Subcutaneous abdominal adipose tissue (tissue), 5 donors: ENCODE measurements around the gene MTUS2.

Source experiments
- H3K27ac ChIP-seq: one replicate; pipeline ENCODE4 v1.7.0; 2013; ENCODE audit warnings: low read depth, mild to moderate bottlenecking, inconsistent platforms, low read length, moderate library complexity
- H3K27me3 ChIP-seq, 5 donors: one replicate each; pipeline ENCODE4 v1.7.0; 2013; ENCODE audit warnings: low read length in 5 of 5, inconsistent platforms in 1 of 5; ENCODE audit not compliant: control insufficient read depth in 5 of 5, insufficient read depth in 4 of 5
- H3K36me3 ChIP-seq, 5 donors: one replicate each; pipeline ENCODE4 v1.7.0; 2013; ENCODE audit warnings: low read length in 5 of 5; ENCODE audit not compliant: control insufficient read depth in 5 of 5, insufficient read depth in 5 of 5
- H3K4me1 ChIP-seq, 5 donors: one replicate each; pipeline ENCODE4 v1.7.0; 2013; ENCODE audit warnings: low read length in 5 of 5, mild to moderate bottlenecking in 3 of 5, moderate library complexity in 1 of 5; ENCODE audit not compliant: control insufficient read depth in 5 of 5, insufficient read depth in 5 of 5
- H3K4me3 ChIP-seq, 5 donors: one replicate each; pipeline ENCODE4 v1.7.0; 2013; ENCODE audit warnings: low read length in 5 of 5, low read depth in 1 of 5
- H3K9ac ChIP-seq, 5 donors: one replicate each; pipeline ENCODE4 v1.7.0; 2013; ENCODE audit warnings: low read length in 5 of 5, mild to moderate bottlenecking in 4 of 5, moderate library complexity in 3 of 5
- H3K9me3 ChIP-seq, 5 donors: one replicate each; pipeline ENCODE4 v1.7.0; 2013; ENCODE audit warnings: low read length in 5 of 5; ENCODE audit not compliant: control insufficient read depth in 5 of 5
- donor health status: healthy.
- donor health status: healthy.
- donor health status: healthy.
- donor health status: healthy.
- donor health status: healthy.

MTUS2 gene

DNA sequence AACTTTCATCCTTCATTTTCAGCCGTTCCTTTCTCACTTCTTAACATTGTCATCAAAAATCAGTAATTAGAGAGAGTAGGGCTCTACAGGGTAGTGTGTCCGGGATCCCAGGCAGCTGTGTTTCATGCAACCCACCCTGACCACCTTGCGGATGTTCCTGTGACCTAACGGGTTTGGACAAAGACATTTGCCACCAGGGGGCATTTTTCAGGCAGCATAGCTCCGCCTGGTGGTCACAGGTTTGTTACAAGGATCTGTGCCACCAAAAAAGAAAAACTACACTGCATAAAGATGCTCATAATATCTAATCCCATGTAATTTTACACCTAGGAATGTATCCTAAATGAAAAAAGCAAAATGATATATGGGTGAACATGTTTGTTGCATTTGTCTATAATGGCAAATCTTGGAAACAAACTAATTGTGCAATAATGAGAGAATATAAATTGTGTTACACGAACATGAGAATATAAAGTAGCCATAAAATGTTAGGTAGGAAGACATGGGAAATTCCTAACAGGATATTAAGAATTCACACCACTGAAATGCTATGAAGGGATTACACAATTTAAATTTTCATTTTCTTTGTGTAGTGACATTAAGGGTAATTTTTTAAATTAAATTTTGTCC lies 652.3 kb downstream of the MTUS2 start:
- H3K9ac ChIP-seq, result no peak overlapping the region
- H3K4me3 ChIP-seq, result no peak overlapping the region
- H3K27ac ChIP-seq, result no peak overlapping the region
- H3K27me3 ChIP-seq, result no peaks in the 10 kb centered on the region
- no peaks in the 10 kb centered on the region for H3K4me1 ChIP-seq
- H3K9me3 ChIP-seq, result no peaks in the 10 kb centered on the region
- H3K36me3 ChIP-seq, result no peaks in the 10 kb centered on the region

DNA sequence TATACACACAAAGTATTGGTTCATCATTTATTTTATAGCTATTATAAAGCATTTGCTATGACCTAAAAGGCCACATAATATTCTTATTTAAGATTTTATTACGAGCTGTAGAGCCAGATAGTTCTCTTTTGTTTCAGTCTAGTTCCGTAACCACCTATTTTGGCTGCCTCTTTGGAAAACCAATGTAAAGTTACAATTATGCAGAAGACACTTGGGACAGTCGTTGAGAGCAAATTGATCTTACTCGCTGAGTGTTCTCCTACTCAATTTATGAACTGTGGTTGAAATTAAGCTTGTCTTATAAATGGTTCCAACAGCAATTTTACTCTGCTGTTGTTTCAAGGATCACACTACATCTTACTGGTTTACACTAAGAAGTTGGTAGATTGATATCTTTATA lies 653.0 kb downstream of the MTUS2 start:
- H3K36me3 ChIP-seq, result no peaks in the 10 kb centered on the region
- no peaks in the 10 kb centered on the region for H3K4me1 ChIP-seq
- no peak overlapping the region for H3K4me3 ChIP-seq
- H3K27ac ChIP-seq, result no peak overlapping the region
- H3K27me3 ChIP-seq, result no peaks in the 10 kb centered on the region
- H3K9me3 ChIP-seq, result no peaks in the 10 kb centered on the region
- H3K9ac ChIP-seq, result no peak overlapping the region

DNA sequence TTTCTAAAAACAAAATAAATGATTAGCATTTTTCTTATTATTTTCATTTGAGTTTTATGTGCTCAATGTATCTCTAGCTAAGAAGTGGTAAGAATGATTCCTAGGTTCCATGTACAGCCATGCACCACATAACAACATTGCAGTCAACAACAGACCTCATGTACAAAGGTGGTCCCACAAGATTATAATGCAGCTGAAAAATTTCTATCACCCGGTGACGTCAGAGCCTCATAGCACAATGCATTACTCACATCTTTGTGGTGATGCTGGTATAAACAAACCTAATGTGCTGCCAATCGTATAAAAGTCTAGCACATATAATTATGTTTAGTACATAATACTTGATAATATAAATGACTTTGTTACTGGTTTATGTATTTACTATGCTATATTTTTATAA lies 654.9 kb downstream of the MTUS2 start:
- no peak overlapping the region for H3K4me3 ChIP-seq
- H3K9me3 ChIP-seq, result no peaks in the 10 kb centered on the region
- H3K27ac ChIP-seq, result no peak overlapping the region
- H3K4me1 ChIP-seq, result no peaks in the 10 kb centered on the region
- H3K36me3 ChIP-seq, result no peaks in the 10 kb centered on the region
- H3K9ac ChIP-seq, result no peak overlapping the region
- H3K27me3 ChIP-seq, result peaks cover 0 to 11% (median 0%) of the 10 kb centered on the region in 5 donors

DNA sequence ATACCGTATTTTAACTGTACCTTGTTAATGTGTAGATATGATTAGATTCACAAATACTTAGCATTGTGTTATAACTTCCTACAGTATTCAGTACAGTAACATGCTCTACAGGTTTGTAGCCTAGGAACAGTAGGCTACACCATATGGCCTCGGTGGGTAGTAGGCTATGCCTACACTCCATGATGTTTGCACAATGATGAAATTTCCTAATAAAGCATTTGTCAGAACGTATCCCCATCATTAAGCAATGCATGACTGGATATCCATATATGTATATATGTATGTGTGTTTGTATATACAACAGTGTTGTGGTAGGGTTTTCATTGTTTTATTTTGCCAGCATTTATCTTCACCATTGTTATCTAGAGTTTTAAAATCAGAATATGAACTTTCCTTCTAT lies 655.9 kb downstream of the MTUS2 start:
- H3K27me3 ChIP-seq, result peaks cover 0 to 11% (median 2%) of the 10 kb centered on the region in 5 donors
- H3K4me3 ChIP-seq, result no peak overlapping the region
- H3K9me3 ChIP-seq, result no peaks in the 10 kb centered on the region
- no peaks in the 10 kb centered on the region for H3K36me3 ChIP-seq
- no peak overlapping the region for H3K9ac ChIP-seq
- no peak overlapping the region for H3K27ac ChIP-seq
- H3K4me1 ChIP-seq, result no peaks in the 10 kb centered on the region

DNA sequence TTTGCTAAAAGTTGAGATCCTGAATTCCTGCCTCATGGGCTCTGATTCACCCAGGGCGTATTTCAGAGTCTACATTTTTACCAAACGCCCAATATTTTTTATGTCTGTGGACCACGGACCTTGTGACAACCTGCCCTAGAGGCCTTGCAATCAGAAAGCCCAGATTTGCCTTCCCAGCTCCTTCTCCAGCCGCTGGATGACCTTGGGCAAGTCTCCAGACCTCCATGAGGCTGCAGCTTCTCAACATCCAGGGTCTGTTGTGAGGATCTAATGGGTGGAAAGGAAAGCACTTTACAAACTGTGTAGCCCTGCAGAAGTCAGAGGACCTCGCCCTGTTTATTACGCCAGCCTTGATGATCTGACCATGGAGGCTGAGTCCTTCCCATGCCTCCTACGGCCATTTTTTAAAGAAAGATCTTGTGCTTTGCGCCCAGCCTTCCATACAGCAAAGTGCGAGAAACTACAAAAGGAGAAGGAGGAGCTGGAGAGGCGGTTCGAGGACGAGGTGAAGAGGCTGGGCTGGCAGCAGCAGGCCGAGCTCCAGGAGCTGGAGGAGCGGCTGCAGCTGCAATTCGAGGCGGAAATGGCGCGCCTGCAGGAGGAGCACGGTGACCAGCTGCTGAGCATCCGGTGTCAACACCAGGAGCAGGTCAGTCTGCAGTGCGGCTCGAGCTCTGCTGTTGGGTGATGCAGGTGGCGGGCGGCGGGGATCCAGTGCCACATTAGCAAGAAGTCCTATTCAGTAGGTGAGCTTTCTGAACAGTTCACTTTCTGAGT lies 659.8 kb downstream of the MTUS2 start:
- Histone ChIP-seq H3K36me3 (no peaks in the 10 kb centered on the region), H3K27ac (no peak overlapping the region), H3K4me1 (no peaks in the 10 kb centered on the region), H3K27me3 (peaks cover 0 to 11% (median 4%) of the 10 kb centered on the region in 5 donors), H3K9ac (no peak overlapping the region), H3K9me3 (no peaks in the 10 kb centered on the region), H3K4me3 (no peak overlapping the region)

DNA sequence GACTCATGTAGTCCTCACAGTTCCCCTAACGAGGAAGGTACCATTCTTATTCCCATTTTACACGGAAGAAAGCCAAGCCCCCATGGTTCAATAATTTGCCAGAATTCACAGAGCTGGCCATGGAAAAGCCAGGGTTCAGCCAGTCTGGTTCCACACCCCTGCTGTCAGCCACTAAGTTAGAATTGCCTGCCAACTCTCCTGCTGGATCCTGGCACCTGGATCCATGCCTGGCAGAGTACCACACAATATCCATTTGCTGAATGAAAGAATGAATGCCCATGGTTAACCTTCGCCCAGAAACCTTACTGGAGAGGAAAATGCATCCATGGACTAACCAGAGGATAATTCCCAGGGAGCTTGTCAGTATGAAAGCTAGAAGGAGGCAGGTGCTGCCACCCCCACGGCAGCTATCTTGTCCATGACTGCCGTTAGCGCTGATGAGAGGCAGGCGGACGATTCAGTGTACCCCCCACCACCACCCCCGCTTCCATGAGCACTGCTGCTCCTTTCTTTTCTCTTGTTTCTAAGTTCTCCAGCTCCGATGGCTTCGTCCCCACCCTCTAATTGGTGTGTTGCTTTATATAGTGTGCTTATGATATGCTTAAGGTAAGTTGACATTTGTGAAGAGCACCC lies 660.9 kb downstream of the MTUS2 start:
- Histone ChIP-seq H3K9me3 (no peaks in the 10 kb centered on the region), H3K9ac (no peak overlapping the region), H3K4me1 (no peaks in the 10 kb centered on the region), H3K27ac (no peak overlapping the region), H3K27me3 (peaks cover 0 to 11% (median 4%) of the 10 kb centered on the region in 5 donors), H3K4me3 (no peak overlapping the region), H3K36me3 (no peaks in the 10 kb centered on the region)

DNA sequence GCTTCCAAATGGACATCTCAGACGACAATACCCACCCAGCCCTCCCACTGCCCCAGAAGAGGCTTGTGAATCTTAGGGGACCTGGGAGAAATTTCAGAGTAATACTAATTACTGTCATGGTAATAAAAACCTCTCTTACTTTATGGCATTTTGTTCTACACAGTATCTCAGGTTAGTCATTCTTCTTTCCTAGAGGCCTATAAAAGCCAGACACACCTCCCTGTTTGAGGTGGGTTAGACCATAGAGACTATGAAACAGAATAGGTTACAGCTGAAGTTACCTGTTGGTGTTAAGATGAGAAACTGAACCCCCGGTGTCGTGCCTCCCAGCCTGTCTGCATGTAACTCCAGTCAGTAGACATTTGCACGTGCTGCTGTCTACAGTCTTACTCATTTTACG lies 661.5 kb downstream of the MTUS2 start:
- H3K9ac ChIP-seq, result no peak overlapping the region
- H3K4me3 ChIP-seq, result no peak overlapping the region
- peaks cover 0 to 11% (median 4%) of the 10 kb centered on the region in 5 donors for H3K27me3 ChIP-seq
- H3K4me1 ChIP-seq, result no peaks in the 10 kb centered on the region
- H3K27ac ChIP-seq, result no peak overlapping the region
- H3K36me3 ChIP-seq, result no peaks in the 10 kb centered on the region
- no peaks in the 10 kb centered on the region for H3K9me3 ChIP-seq

DNA sequence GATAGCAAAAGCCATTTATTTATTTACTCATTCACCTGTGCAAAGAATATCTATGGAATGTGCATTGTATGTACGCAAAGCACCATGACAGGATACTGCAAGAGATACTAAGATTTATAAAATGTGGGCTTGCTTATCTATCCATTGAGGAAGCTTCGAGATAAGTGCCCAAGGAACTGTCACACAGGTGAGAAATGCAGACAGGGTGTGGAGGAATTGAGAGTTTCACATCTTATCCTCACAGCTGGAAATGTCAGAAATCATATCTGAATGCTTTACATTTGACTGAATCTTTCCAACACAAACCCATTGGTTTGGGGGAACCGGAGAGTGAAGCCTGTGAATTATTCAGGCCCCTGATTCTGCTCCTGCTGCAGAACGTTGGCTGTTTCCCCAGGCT lies 662.4 kb downstream of the MTUS2 start:
- no peak overlapping the region for H3K9ac ChIP-seq
- H3K9me3 ChIP-seq, result no peaks in the 10 kb centered on the region

DNA sequence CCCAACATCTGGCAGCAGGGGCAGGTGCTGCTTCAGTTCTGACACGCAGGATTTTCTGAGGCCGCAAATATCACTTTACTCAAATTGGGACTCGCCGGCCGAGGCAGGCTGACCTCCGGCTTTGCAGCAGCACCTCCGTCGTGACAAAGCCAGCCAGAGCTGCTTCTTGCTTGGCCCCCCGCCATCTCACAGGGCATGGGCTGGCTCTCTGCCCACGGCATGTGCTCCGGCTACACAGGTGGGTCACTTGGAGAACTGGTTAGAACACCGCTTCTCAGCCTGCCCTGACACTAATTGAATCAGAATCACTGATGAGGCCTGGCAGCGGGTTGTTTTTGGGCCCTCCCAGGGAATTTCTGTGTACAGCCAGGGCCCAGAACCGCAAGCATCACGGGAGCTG lies 663.1 kb downstream of the MTUS2 start:
- Histone ChIP-seq H3K27ac (no peak overlapping the region), H3K4me3 (no peak overlapping the region), H3K9ac (no peak overlapping the region), H3K4me1 (no peaks in the 10 kb centered on the region), H3K36me3 (no peaks in the 10 kb centered on the region), H3K27me3 (peaks cover 0 to 11% (median 4%) of the 10 kb centered on the region in 5 donors), H3K9me3 (no peaks in the 10 kb centered on the region)

More for the DNA sequence above, 662.4 kb downstream of the MTUS2 start:
- H3K36me3 ChIP-seq, result no peaks in the 10 kb centered on the region
- no peak overlapping the region for H3K4me3 ChIP-seq
- no peaks in the 10 kb centered on the region for H3K4me1 ChIP-seq
- H3K27me3 ChIP-seq, result peaks cover 0 to 11% (median 4%) of the 10 kb centered on the region in 5 donors
- H3K27ac ChIP-seq, result no peak overlapping the region

DNA sequence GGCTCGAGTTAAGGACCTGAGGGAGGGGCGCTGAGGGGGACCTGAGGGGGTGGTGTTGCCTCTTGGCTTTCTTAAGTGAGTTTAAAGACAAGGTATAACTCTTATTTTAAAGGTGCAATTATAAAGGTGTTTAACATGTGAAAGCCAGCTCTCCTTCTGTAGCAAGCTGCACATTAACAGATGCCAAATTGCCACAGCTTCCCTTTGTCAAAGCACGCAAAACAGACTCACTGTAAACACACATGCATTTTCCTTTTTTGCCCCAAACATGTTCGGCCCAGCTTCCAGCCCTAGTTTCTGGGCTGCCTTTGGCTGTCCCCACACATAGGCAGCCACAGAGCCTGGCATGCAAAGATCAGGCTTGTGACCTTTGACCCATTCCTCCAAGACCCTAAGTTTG lies 663.5 kb downstream of the MTUS2 start:
- Histone ChIP-seq H3K27me3 (peaks cover 0 to 10% (median 4%) of the 10 kb centered on the region in 5 donors), H3K9ac (no peak overlapping the region), H3K36me3 (no peaks in the 10 kb centered on the region), H3K27ac (no peak overlapping the region), H3K9me3 (no peaks in the 10 kb centered on the region), H3K4me1 (no peaks in the 10 kb centered on the region), H3K4me3 (no peak overlapping the region)
